ACC112 (cell line): ENCODE measurements around the gene AOX1.

Source experiments
- H2AFZ ChIP-seq: fragments of 200-600 bp; sonication (generic); one replicate; pipeline ENCODE4 v1.6.0; 2017; ENCODE audit warnings: antibody characterized with exemption, low read length; ENCODE audit not compliant: unreplicated experiment
- H3K27ac ChIP-seq: fragments of 200-600 bp; sonication (generic); 2 replicates; pipeline ENCODE4 v1.5.1; 2014; ENCODE audit warnings: low read depth, mild to moderate bottlenecking, antibody characterized with exemption, low read length, moderate library complexity
- H3K27me3 ChIP-seq: fragments of 200-600 bp; sonication (generic); 2 replicates; pipeline ENCODE4 v1.6.1; 2014; ENCODE audit warnings: mild to moderate bottlenecking, antibody characterized with exemption, low read length, moderate library complexity, mixed read lengths; ENCODE audit not compliant: insufficient read depth
- H3K36me3 ChIP-seq: fragments of 200-600 bp; sonication (generic); 2 replicates; pipeline ENCODE4 v1.6.1; 2016; ENCODE audit warnings: mild to moderate bottlenecking, antibody characterized with exemption, low read length, moderate library complexity, mixed read lengths; ENCODE audit not compliant: insufficient read depth
- H3K4me1 ChIP-seq: fragments of 200-600 bp; sonication (generic); one replicate; pipeline ENCODE4 v1.6.1; 2016; ENCODE audit warnings: low read length, mixed read lengths; ENCODE audit not compliant: insufficient read depth, unreplicated experiment, control insufficient read depth
- H3K4me3 ChIP-seq: fragments of 200-600 bp; sonication (generic); 2 replicates; pipeline ENCODE4 v1.5.1; 2014; ENCODE audit warnings: mild to moderate bottlenecking, low read depth, low read length
- H3K79me2 ChIP-seq: fragments of 200-600 bp; sonication (generic); one replicate; pipeline ENCODE4 v1.6.0; 2016; ENCODE audit warnings: low read length; ENCODE audit not compliant: control insufficient read depth, unreplicated experiment, insufficient read depth

AOX1 gene

DNA sequence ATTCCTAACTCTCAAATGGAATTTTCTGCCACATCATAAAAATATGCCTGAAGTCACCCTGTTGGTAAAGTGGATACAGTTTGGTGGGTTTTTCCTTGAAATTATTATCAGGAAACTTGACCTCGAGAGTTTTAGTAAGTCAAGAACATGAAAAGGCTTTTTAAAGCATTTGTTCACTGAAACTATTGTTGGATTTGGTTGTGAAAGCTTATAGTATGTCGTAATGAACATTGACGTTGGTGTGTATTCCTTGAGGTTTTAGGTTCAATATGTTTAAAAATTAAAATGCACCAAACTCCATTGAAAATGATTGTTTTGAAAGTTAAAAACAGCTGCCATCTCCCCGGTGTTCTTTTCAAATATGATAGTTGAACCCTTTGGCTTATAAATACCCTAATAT lies 30.8 kb downstream of the AOX1 start:
- Histone ChIP-seq H3K27me3 (no peaks in the 10 kb centered on the region), H3K27ac (peak overlapping the region; percentile 91), H3K4me3 (peak overlapping the region; percentile 32; the same call in 1 of the 2 replicates), H2AFZ (no peak overlapping the region), H3K36me3 (peaks cover 43% of the 10 kb centered on the region), H3K79me2 (peaks cover 10% of the 10 kb centered on the region), H3K4me1 (peaks cover 70% of the 10 kb centered on the region)

DNA sequence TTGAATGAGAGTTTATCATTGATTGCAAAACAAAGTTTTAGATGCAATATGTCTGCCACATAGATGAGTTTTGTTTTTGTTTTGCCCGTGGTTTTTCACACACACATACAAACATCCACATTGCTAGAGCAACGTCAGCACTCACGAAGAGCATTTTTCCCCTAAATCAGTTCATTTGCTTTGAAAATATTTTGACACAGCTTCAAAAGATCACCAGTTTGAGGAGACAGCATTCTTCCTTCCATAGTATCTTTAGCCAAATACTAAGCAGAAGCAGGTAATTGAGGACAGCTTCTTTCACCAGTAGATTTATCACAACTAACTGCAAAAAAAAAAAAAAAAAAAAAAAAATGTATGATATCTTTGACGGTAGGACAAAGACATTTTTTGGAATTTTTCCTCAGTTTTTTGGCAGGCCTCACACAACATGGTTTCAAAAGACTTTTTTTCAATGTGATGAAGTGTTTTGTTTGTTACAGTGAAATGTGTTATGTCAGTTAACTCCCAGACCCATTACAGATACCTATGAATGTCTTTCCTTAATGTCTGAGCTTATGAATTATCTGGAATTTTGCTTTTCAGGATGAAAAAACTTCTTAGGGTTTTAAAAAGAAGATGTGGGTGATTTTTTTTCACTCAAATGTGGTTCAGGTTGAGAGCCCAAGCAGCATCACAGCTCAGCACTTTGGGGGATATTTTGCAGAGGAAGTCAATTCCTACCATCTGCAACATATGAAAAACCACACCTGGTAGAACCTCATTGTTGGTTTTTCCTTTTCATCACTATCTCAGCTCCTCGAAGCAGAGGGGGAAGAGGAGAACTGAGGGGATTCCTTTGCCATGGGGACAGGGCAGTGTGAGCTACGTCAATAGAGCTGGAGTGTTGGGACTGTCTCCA lies 31.6 kb downstream of the AOX1 start:
- Histone ChIP-seq H3K27me3 (no peaks in the 10 kb centered on the region), H2AFZ (no peak overlapping the region), H3K4me3 (peak overlapping the region; percentile 32; the same call in 1 of the 2 replicates), H3K79me2 (peaks cover 3% of the 10 kb centered on the region), H3K36me3 (peaks cover 43% of the 10 kb centered on the region), H3K27ac (peak overlapping the region; percentile 91), H3K4me1 (peaks cover 72% of the 10 kb centered on the region)

DNA sequence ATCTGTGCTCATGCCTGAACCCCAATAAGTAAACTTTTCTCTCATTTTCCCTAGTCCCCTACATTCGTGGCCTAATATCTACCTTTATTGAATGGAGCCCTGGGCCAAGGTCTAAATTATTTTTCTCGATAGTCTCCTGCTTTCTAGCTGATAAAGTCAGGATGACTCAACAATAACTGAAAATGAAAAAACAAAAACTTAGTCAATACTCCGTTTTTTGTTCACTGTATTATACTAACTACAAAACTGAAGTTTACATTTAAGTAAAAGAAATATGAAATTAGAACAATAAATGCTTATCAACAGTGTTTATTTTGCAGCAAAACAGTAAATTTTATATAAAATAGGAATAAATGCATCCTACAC lies 32.2 kb downstream of the AOX1 start:
- no peaks in the 10 kb centered on the region for H3K27me3 ChIP-seq
- peaks cover 71% of the 10 kb centered on the region for H3K4me1 ChIP-seq
- peaks cover 42% of the 10 kb centered on the region for H3K36me3 ChIP-seq
- H3K79me2 ChIP-seq: no peaks in the 10 kb centered on the region
- peak overlapping the region; percentile 91 for H3K27ac ChIP-seq
- H2AFZ ChIP-seq: no peak overlapping the region
- H3K4me3 ChIP-seq: peak overlapping the region; percentile 7; the same call in 1 of the 2 replicates

DNA sequence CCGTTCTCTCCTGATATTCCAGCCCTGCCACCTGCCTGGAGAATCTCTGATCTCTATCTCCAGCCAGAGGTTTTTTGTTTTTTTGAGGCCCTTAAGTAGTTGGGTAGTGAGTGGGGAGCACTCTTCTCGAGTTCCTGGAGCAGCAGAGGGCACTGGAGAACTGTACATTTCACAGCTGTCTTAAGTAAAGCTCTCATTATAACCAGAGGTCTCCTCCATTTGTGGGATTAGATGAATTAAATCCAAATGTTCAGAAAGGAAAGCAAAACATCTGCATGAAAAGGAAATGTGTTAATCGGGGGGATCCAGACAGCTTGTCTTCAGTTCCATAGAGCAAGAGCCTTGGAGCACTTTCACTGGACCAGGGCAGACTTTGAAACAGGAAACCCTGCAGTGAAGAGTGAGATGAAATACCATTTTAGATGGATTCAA lies 32.8 kb downstream of the AOX1 start:
- peaks cover 72% of the 10 kb centered on the region for H3K4me1 ChIP-seq
- H3K27ac ChIP-seq: peak overlapping the region; percentile 91
- H3K27me3 ChIP-seq: no peaks in the 10 kb centered on the region
- no peak overlapping the region for H3K4me3 ChIP-seq
- peaks cover 45% of the 10 kb centered on the region for H3K36me3 ChIP-seq
- no peak overlapping the region for H2AFZ ChIP-seq
- H3K79me2 ChIP-seq: no peaks in the 10 kb centered on the region

DNA sequence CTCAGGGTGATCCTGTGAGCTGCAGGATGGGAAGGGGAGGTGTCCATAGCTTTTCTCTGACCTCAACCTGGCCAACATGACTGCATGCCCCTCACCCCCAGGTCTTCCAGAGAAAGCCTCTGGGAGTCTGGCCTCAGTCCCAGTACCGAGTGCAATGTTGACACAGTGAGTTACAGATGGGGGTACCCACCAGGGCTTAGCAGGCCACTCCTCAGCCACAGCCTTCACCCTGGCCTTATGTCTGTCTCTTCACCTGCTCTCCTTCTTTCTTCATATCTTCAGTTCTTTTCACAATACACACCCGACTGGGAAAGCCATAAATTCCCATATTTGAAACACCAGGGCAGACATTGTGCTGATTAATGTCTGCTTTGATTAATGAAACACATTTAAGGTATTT lies 33.5 kb downstream of the AOX1 start:
- no peaks in the 10 kb centered on the region for H3K79me2 ChIP-seq
- H2AFZ ChIP-seq: peak overlapping the region; percentile 24
- H3K4me3 ChIP-seq: no peak overlapping the region
- peaks cover 45% of the 10 kb centered on the region for H3K36me3 ChIP-seq
- H3K4me1 ChIP-seq: peaks cover 72% of the 10 kb centered on the region
- H3K27me3 ChIP-seq: no peaks in the 10 kb centered on the region
- peak overlapping the region; percentile 91 for H3K27ac ChIP-seq

DNA sequence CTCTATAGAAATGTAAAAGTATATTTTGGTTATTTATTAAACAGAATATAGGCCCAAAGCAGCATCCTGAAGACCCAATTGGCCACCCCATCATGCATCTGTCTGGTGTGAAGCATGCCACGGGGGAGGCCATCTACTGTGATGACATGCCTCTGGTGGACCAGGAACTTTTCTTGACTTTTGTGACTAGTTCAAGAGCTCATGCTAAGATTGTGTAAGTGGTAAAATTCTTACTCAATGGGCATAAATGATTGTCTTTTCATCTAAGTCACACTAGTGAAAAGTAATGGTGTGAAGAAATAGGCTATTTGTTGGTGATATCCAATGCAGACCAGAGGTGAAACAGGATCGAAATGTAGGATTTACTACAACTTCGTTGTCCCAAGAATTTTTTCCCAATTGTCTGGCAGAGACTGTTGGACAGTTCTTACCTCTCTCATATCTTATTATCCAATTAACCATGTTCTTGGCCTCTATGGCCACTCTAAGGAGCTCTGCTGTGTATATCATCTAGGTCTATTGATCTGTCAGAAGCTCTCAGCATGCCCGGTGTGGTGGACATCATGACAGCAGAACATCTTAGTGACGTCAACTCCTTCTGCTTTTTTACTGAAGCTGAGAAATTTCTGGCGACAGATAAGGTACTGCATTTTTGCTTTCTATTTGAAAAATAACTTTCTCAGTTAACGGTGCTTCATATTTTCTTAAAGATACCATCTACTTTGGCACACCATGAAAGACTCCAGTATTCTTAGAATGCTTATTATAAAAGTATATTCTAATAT lies 35.0 kb downstream of the AOX1 start:
- no peak overlapping the region for H2AFZ ChIP-seq
- no peaks in the 10 kb centered on the region for H3K27me3 ChIP-seq
- no peaks in the 10 kb centered on the region for H3K79me2 ChIP-seq
- peaks cover 72% of the 10 kb centered on the region for H3K4me1 ChIP-seq
- H3K36me3 ChIP-seq: peaks cover 39% of the 10 kb centered on the region
- no peak overlapping the region for H3K4me3 ChIP-seq
- H3K27ac ChIP-seq: no peak overlapping the region

DNA sequence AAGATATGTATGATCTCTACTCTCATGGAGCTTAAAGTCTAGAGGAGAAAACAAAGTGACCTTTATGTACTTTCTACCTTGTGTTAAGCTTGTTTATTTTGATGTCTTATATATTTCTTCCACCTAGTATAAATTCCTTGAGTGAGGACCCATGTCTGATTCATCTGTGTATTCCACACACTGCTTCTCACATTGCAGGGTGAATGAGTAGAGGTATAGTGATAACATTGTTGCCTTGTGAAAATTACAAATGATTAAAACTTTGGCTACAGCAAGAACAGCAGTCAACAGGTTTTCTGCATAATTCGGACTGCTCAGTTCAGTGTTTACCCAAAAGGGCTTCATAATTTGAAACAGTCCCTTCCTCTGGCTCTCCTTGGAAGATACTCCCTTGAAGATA lies 36.3 kb downstream of the AOX1 start:
- H3K36me3 ChIP-seq: peaks cover 37% of the 10 kb centered on the region
- H3K27ac ChIP-seq: 0 out of 2 replicates have a peak overlapping the region, but pooled peaks have one; percentile 95
- no peak overlapping the region for H3K4me3 ChIP-seq
- H3K79me2 ChIP-seq: no peaks in the 10 kb centered on the region
- H3K4me1 ChIP-seq: peaks cover 70% of the 10 kb centered on the region
- no peak overlapping the region for H2AFZ ChIP-seq
- no peaks in the 10 kb centered on the region for H3K27me3 ChIP-seq

DNA sequence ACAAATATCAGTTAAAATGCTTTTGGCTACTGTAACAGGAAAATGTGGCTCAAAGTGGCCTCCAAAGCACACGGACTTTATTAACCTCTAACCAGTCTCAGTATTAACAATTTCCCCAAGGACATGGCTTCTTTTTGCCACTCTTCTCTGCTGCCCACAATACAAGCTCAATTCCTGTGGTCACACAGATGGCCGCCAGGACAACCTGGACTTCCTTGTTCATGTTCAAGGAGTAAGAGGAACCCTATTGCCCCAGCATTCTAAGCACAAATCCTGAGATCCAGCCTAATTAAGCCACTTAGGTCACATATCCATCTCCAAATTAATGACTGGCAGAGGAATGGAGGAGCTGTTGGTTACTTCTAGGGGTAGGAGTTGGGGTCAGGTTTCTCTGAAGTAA lies 38.2 kb downstream of the AOX1 start:
- Histone ChIP-seq H3K27me3 (no peaks in the 10 kb centered on the region), H2AFZ (peak overlapping the region; percentile 10), H3K27ac (peak overlapping the region; percentile 95), H3K36me3 (peaks cover 47% of the 10 kb centered on the region), H3K4me1 (peaks cover 65% of the 10 kb centered on the region), H3K79me2 (no peaks in the 10 kb centered on the region), H3K4me3 (peak overlapping the region; percentile 9; the same call in 1 of the 2 replicates)

DNA sequence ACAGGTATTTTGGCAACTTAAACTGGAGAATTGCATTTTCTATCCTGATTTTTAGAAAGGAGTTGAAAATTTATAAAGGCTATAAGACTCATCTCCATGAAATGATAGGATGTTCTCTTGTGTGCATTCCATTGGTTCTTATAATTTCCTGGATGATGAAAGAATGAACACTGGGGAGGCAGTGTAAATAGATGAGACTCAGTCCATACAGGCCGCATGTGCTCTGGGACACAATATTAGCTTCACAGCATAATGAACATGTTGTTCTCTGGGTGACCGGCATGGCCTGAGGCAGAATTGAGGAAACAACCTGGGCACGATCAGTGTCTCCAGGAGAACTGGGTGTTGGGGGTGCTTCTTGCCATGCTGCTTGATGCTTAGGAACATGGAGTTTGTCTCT lies 38.8 kb downstream of the AOX1 start:
- H3K79me2 ChIP-seq: no peaks in the 10 kb centered on the region
- 0 out of 2 replicates have a peak overlapping the region, but pooled peaks have one; percentile 9 for H3K4me3 ChIP-seq
- H3K27me3 ChIP-seq: no peaks in the 10 kb centered on the region
- peaks cover 50% of the 10 kb centered on the region for H3K36me3 ChIP-seq
- H3K27ac ChIP-seq: peak overlapping the region; percentile 95
- peaks cover 59% of the 10 kb centered on the region for H3K4me1 ChIP-seq
- H2AFZ ChIP-seq: peak overlapping the region; percentile 10

DNA sequence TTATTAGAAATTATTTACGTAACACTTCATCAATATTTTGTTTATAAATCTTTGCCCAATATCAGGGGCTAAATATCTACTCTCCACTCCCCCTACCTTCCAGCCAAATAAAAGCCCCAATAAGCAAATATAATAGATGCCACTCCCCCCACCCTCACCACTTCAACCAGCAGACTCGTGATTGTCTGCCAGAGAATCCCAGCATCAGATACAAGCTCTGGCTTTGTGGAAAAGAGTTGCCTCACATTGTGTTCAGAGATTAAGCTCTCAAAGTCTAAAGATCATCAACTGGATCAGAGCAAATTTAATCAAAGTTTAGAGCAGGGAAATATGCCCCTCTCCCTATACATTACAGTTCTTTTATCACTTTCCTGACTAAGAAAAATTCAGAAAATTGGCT lies 39.5 kb downstream of the AOX1 start:
- Histone ChIP-seq H3K79me2 (no peaks in the 10 kb centered on the region), H3K27ac (peak overlapping the region; percentile 95), H3K4me1 (peaks cover 56% of the 10 kb centered on the region), H3K4me3 (no peak overlapping the region; the same call in 1 of the 2 replicates), H2AFZ (no peak overlapping the region), H3K27me3 (no peaks in the 10 kb centered on the region), H3K36me3 (peaks cover 50% of the 10 kb centered on the region)
